Measurements from ENCODE around the gene IMP3.
A peak's percentile ranks its signal among the peaks of the same experiment; 100 is the strongest.
"Not testable (repeated sequence)": the region's sequence is repeated elsewhere in the genome, so short reads cannot be mapped to it uniquely, and the experiment has no call there.

Gene IMP3

GRCh38 chr15:75639709-75640482, at the start of gene IMP3:
Gene IMP3, minus strand, starts transcription at chr15:75640224. Its CDS starts 56 bp downstream, at chr15:75640168.
- DNase-seq (ENCODE audit: low read depth in 1 of 2, low spot score in 1 of 2) = peak; percentile 85 to 87

DNA sequence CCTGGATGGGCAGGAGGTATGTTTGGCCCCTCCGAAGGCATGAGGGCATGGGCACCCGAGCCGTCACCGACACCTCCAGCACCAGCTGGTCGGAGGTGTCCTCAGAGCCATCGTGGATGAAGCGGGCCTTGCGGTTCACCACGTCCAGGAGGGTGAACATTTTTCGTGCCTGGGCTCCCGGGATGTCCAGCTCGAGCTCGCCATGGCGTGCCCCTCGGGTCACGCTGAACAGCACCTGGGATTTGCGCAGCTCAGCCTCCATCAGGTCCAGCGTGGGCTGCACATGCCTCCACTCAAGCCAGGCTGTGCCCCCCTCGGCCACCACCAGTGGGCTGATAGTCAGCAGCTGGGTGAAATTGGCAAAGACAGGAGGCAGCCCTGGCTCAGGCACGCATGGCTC, 49.4 kb upstream of the IMP3 start:
- DNase-seq (ENCODE audit: low read depth in 1 of 2, low spot score in 1 of 2) = not testable (repeated sequence)

DNA sequence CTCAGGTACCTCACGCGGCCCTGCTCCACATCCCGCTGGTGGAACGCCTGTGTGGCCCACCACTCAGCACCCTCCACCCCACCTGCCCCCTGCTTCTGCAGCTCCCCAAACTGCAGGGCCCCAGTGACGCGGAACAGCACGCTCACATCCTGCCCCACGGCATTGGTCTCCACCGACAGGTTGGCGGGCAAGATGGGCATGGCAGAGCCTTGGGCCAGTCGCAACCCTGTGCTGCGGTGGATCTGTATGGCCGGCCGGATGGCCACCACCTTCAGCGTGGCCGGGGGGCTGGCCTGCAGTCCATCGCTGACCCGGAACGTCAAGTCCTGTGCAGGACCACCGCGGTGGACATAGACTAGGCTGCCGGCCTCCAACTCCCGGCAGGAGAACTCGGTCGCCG, 48.8 kb upstream of the IMP3 start:
- DNase-seq (ENCODE audit: low read depth in 1 of 2, low spot score in 1 of 2) = no peak

DNA sequence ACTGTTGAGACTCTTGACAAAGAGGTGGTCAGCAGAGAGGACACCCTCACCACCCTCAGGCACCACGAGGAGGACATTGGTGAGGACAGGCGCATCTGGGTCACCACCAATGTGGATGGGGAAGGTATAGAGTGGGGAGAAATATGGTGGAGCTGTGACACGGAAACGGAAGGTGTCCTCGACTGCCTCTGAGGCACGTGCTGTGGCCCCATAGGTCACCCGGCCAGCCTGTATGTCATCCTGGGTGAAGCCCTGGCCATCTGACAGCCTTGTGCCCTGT, 48.2 kb upstream of the IMP3 start:
- DNase-seq (ENCODE audit: low read depth in 1 of 2, low spot score in 1 of 2) = no peak

- DNase-seq (ENCODE audit: low read depth in 1 of 2, low spot score in 1 of 2) = no peak
Measured at GRCh38 chr15:75687486-75688277, 47.7 kb upstream of the IMP3 start.

DNA sequence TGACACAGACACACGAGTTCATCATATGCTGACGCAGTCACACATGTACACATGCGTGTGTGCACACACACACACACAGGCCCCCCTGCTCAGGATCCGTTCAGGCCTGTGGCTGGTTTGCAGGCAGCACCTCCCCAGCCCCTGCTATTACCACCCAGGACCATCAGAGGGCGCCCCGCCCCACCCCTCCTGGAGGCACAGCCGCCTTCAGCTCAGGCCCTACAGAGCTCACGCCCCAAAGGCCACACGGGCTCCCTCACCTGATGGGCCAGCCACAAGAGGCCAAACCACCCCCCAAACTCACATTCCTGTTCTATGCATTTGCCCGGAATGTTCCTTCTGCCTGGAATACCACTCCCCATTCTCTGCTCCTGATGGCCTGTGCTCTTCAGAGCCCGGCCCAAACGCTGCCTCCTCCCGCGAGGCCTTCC, 46.2 kb upstream of the IMP3 start:
- peak; percentile 54 to 57 for DNase-seq (ENCODE audit: low read depth in 1 of 2, low spot score in 1 of 2)

- no peak for DNase-seq (ENCODE audit: low read depth in 1 of 2, low spot score in 1 of 2)
Measured at GRCh38 chr15:75685195-75685594, 45.2 kb upstream of the IMP3 start.

DNA sequence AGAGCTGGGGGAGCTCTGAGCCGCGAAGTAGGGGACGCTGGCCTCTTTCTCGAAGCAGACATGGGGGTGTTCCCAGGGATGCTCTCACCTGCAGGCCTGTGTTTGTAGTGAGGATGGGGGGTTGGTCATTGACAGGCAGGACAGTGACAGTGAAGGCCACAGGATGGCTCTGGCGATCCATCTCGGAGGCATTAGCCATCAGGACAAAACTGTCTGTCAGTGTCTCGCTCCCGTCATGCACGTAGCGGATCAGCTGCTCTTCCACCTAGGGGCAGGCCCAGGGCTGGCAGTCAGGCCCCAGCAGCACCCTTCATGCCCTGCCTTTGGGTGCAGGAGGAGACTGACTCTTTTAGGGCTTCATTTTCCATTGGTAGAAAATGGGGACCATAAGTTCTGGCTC, 44.6 kb upstream of the IMP3 start:
- no peak for DNase-seq (ENCODE audit: low read depth in 1 of 2, low spot score in 1 of 2)

GRCh38 chr15:75683646-75684312, 43.8 kb upstream of the IMP3 start:
- peak; percentile 18 to 43 for DNase-seq (ENCODE audit: low read depth in 1 of 2, low spot score in 1 of 2)

- no peak for DNase-seq (ENCODE audit: low read depth in 1 of 2, low spot score in 1 of 2)
Measured at GRCh38 chr15:75682181-75683135, 42.4 kb upstream of the IMP3 start.

GRCh38 chr15:75680007-75680789, 40.2 kb upstream of the IMP3 start:
- no peak for DNase-seq (ENCODE audit: low read depth in 1 of 2, low spot score in 1 of 2)

DNA sequence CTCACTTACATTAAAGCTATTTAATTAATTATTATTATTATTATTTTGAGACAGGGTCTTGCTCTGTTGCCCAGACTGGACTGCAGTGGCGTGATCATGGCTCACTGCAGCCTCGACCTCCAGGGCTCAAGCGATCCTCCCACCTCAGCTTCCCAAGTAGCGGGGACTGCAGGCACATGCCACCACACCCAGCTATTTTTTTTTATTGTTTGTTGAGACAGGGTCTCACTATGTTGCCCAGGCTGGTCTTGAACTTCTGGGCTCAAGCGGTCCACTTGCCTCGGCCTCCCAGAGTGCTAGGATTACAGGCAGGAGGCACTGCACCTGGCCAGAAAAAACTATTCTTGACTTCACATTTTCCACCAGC, 38.3 kb upstream of the IMP3 start:
- not testable (repeated sequence) for DNase-seq (ENCODE audit: low read depth in 1 of 2, low spot score in 1 of 2)

DNA sequence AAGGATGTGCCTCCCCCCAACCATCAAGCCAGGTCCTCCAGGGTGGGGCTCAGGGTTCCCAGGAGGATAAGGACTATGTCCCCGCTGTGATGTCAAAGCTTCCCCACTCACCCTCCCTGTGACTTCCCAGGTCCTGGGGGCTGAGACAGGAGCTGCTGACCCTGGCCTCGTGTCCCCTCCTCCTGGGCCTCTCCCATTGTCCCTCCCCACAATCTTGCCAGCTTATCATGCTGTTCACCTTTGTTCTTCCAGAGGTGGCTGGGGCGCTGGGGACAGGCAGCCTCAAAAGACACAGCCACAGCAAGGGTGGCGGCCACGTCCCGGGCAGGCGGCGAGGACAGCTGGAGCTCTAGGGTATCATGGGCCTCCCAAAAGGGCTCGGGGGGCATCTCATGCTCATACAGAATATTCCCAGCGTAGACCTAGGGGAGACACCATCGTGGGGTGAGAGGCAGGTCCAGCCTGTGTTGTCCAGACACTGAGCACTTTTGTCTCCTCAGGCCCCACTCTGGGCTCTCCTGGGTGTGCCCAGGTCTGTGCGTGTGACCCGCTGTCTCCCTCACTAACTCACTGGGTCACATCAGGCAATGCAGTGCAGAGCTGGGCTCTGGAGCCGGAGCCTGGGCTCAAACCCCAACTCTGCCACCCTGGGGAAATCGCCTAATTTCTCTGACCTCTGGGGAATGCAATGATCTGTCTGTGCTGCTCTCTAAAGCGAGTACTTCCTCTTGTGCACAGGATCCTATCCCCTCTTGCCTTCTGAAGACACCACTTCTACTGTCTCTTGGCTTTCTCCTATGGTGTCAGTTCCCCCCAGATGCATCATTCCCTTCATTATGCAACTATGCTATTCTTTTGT, 37.7 kb upstream of the IMP3 start:
- no peak for DNase-seq (ENCODE audit: low read depth in 1 of 2, low spot score in 1 of 2)

GRCh38 chr15:75676688-75677464, 36.9 kb upstream of the IMP3 start:
- DNase-seq (ENCODE audit: low read depth in 1 of 2, low spot score in 1 of 2) = no peak

- DNase-seq (ENCODE audit: low read depth in 1 of 2, low spot score in 1 of 2) = no peak
Measured at GRCh38 chr15:75675579-75676404, 35.8 kb upstream of the IMP3 start.

GRCh38 chr15:75674366-75674765, 34.3 kb upstream of the IMP3 start:
- no peak for DNase-seq (ENCODE audit: low read depth in 1 of 2, low spot score in 1 of 2)

DNA sequence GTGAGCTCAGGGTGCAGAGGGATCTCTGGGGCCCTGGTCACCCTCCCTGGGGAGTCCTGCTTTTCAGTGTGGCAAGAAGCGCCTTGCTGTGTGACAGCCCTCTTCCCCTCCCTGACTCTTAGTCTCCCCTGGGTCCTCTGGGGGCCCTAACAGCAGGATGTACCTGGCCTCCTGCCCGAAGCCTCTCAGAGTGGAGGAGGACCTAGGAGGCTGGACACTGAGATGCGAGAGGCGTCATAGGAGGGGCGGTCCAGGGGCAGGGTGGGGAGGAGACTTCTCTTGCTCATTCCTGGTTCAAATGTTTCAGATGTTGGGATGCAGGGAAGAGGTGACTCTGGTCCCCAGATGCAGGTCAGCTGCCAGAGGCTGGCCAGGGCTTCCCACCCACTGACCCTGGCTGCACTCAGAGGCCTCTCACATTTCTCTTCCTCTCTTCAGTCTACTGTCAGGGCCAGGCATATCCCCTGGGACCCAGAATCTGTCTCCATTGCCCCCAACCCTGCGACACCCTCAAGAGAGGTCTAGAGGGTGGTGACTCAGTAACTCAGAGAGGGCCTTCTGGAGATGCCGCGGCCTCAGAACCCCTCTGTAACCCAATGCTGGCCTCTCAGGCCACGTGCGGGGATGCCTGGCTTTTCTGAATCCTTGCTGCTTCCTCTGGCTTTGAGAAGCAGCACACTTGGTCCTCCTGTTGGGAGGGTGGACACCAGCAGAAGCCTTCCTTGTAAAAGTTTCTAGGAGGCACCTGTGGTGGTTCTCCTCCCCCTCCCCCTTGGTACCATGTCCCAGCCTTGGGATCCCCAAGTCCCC, 33.6 kb upstream of the IMP3 start:
- DNase-seq (ENCODE audit: low read depth in 1 of 2, low spot score in 1 of 2) = no peak
